Activated T-helper 2 cell treated with anti-CD3 and anti-CD28 coated beads, Interferon-gamma antibody, Interleukin-2, Interleukin-4, amounts not matched to agents 10 μg/mL and 5 μg/mL and 100 μg/mL, durations not matched to agents 14 hours and 24 hours and 36 hours (primary cell): ENCODE results near the gene TRAK2. TPM values are rescaled to one million over a fixed set of nuclear protein-coding genes. Genes with fewer than 3 reads are reported as not detected.

Experiments used
- DNase-seq: peaks from one replicate; pipeline ENCODE4 v3.0.0; 2021; ENCODE audit warnings: low spot score
- H3K27ac Mint-ChIP-seq: one replicate; pipeline ENCODE4 v1.8.0; 2021; ENCODE audit warnings: mixed read lengths
- H3K27me3 Mint-ChIP-seq: one replicate; pipeline ENCODE4 v1.8.0; 2021; ENCODE audit warnings: low read depth, mixed read lengths
- H3K36me3 Mint-ChIP-seq: one replicate; pipeline ENCODE4 v1.8.0; 2021; ENCODE audit warnings: low read depth, mixed read lengths
- H3K4me1 Mint-ChIP-seq: one replicate; pipeline ENCODE4 v1.8.0; 2021; ENCODE audit warnings: low read depth, mixed read lengths
- H3K4me3 Mint-ChIP-seq: one replicate; pipeline ENCODE4 v1.8.0; 2021; ENCODE audit warnings: low read depth, mild to moderate bottlenecking, moderate library complexity, mixed read lengths
- H3K9me3 Mint-ChIP-seq: one replicate; pipeline ENCODE4 v1.8.0; 2021; ENCODE audit warnings: mixed read lengths
- intact Hi-C: fragments of 100-400 bp; cut with micrococcal nuclease; formaldehyde crosslinking; loops from one replicate; pipeline ENCODE4 v1.15.1; 2023
- total RNA-seq: library from RNA; stranded (reverse); gene quantifications from 2 replicates; pipeline ENCODE4 v1.2.3, GENCODE V29; 2022

The TRAK2 gene
- total RNA-seq, 1 donor from 2014 or later: 27.1 TPM

GRCh38 chr2:201362396-201362795 is 88.9 kb downstream of the TRAK2 start:
- peaks cover 63% of the 10 kb centered on the region for H3K36me3 Mint-ChIP-seq
- intact Hi-C loops: loop anchor here (5.0 kb wide), 1 partner anchor 100 kb away; the partner anchor contains the start of gene CASP8
- H3K27me3 Mint-ChIP-seq: no peaks in the 10 kb centered on the region
- H3K9me3 Mint-ChIP-seq: peaks cover 24% of the 10 kb centered on the region
- H3K4me3 Mint-ChIP-seq: no peak overlapping the region
- H3K27ac Mint-ChIP-seq: no peak overlapping the region
- DNase-seq: no peak
- peaks cover 36% of the 10 kb centered on the region for H3K4me1 Mint-ChIP-seq

- no peaks in the 10 kb centered on the region for H3K27me3 Mint-ChIP-seq
- H3K4me3 Mint-ChIP-seq: no peak overlapping the region
- intact Hi-C loops: loop anchor here (5.0 kb wide), 1 partner anchor 99 kb away; the partner anchor contains the start of gene CASP8
- peaks cover 36% of the 10 kb centered on the region for H3K4me1 Mint-ChIP-seq
- no peak for DNase-seq
- no peak overlapping the region for H3K27ac Mint-ChIP-seq
- peaks cover 14% of the 10 kb centered on the region for H3K9me3 Mint-ChIP-seq
- H3K36me3 Mint-ChIP-seq: peaks cover 52% of the 10 kb centered on the region
Observed at GRCh38 chr2:201361078-201361733, 90.1 kb downstream of the TRAK2 start.

GRCh38 chr2:201360256-201360655 is 91.0 kb downstream of the TRAK2 start:
- intact Hi-C loops: loop anchor here (5.0 kb wide), 1 partner anchor 98 kb away; the partner anchor contains the start of gene CASP8
- H3K27ac Mint-ChIP-seq: no peak overlapping the region
- peaks cover 43% of the 10 kb centered on the region for H3K36me3 Mint-ChIP-seq
- peaks cover 36% of the 10 kb centered on the region for H3K4me1 Mint-ChIP-seq
- H3K4me3 Mint-ChIP-seq: no peak overlapping the region
- peaks cover 14% of the 10 kb centered on the region for H3K9me3 Mint-ChIP-seq
- DNase-seq: no peak
- no peaks in the 10 kb centered on the region for H3K27me3 Mint-ChIP-seq

- Mint-ChIP-seq H3K36me3 (peaks cover 33% of the 10 kb centered on the region), H3K9me3 (peaks cover 6% of the 10 kb centered on the region), H3K27ac (no peak overlapping the region), H3K4me3 (no peak overlapping the region), H3K27me3 (no peaks in the 10 kb centered on the region), H3K4me1 (peaks cover 34% of the 10 kb centered on the region)
- intact Hi-C loops: no loop called here
- no peak for DNase-seq
Observed at GRCh38 chr2:201358684-201359083, 92.6 kb downstream of the TRAK2 start.

- H3K4me3 Mint-ChIP-seq: no peak within 1 kb of the TSS
- H3K4me1 Mint-ChIP-seq: peaks cover 30% of the 10 kb centered on the region
- intact Hi-C loops: no loop called here
- H3K36me3 Mint-ChIP-seq: peaks cover 23% of the 10 kb centered on the region
- H3K27ac Mint-ChIP-seq: no peak within 1 kb of the TSS
- no peaks in the 10 kb centered on the region for H3K27me3 Mint-ChIP-seq
- no peaks in the 10 kb centered on the region for H3K9me3 Mint-ChIP-seq
- DNase-seq: no peak
Observed at GRCh38 chr2:201357221-201357620, 94.0 kb downstream of the TRAK2 start, which contains the start of gene FLACC1. TSS of gene FLACC1 (minus strand) at chr2:201357345. CDS start at chr2:201351404, 5,941 bp downstream.

- Mint-ChIP-seq H3K36me3 (no peaks in the 10 kb centered on the region), H3K4me3 (no peak overlapping the region), H3K4me1 (no peaks in the 10 kb centered on the region), H3K9me3 (no peaks in the 10 kb centered on the region), H3K27me3 (no peaks in the 10 kb centered on the region), H3K27ac (no peak overlapping the region)
- intact Hi-C loops: no loop called here
- no peak for DNase-seq
Observed at GRCh38 chr2:201353116-201353515, 98.1 kb downstream of the TRAK2 start.

- no peak overlapping the region for H3K27ac Mint-ChIP-seq
- H3K4me1 Mint-ChIP-seq: no peaks in the 10 kb centered on the region
- H3K9me3 Mint-ChIP-seq: no peaks in the 10 kb centered on the region
- H3K4me3 Mint-ChIP-seq: no peak overlapping the region
- no peaks in the 10 kb centered on the region for H3K27me3 Mint-ChIP-seq
- intact Hi-C loops: no loop called here
- no peak for DNase-seq
- no peaks in the 10 kb centered on the region for H3K36me3 Mint-ChIP-seq
Observed at GRCh38 chr2:201350879-201351278, 100.4 kb downstream of the TRAK2 start.

- Mint-ChIP-seq H3K27ac (no peak overlapping the region), H3K4me3 (no peak overlapping the region), H3K9me3 (no peaks in the 10 kb centered on the region), H3K27me3 (no peaks in the 10 kb centered on the region), H3K4me1 (peaks cover 6% of the 10 kb centered on the region), H3K36me3 (peaks cover 2% of the 10 kb centered on the region)
- intact Hi-C loops: no loop called here
- DNase-seq: no peak
Observed at GRCh38 chr2:201349601-201350000, 101.7 kb downstream of the TRAK2 start.

- H3K9me3 Mint-ChIP-seq: no peaks in the 10 kb centered on the region
- H3K27me3 Mint-ChIP-seq: no peaks in the 10 kb centered on the region
- peaks cover 7% of the 10 kb centered on the region for H3K4me1 Mint-ChIP-seq
- H3K27ac Mint-ChIP-seq: no peak overlapping the region
- intact Hi-C loops: no loop called here
- no peak overlapping the region for H3K4me3 Mint-ChIP-seq
- H3K36me3 Mint-ChIP-seq: peaks cover 6% of the 10 kb centered on the region
- DNase-seq: no peak
Observed at GRCh38 chr2:201348758-201349157, 102.5 kb downstream of the TRAK2 start.

- intact Hi-C loops: no loop called here
- H3K27ac Mint-ChIP-seq: no peak overlapping the region
- peaks cover 5% of the 10 kb centered on the region for H3K9me3 Mint-ChIP-seq
- peaks cover 18% of the 10 kb centered on the region for H3K4me1 Mint-ChIP-seq
- DNase-seq: no peak
- H3K27me3 Mint-ChIP-seq: no peaks in the 10 kb centered on the region
- H3K36me3 Mint-ChIP-seq: peaks cover 22% of the 10 kb centered on the region
- no peak overlapping the region for H3K4me3 Mint-ChIP-seq
Observed at GRCh38 chr2:201347138-201347537, 104.1 kb downstream of the TRAK2 start.

GRCh38 chr2:201345625-201346213 is 105.5 kb downstream of the TRAK2 start:
- Mint-ChIP-seq H3K9me3 (peaks cover 9% of the 10 kb centered on the region), H3K4me1 (peaks cover 26% of the 10 kb centered on the region), H3K36me3 (peaks cover 31% of the 10 kb centered on the region), H3K4me3 (no peak overlapping the region), H3K27me3 (no peaks in the 10 kb centered on the region), H3K27ac (no peak overlapping the region)
- no peak for DNase-seq
- intact Hi-C loops: no loop called here

GRCh38 chr2:201344663-201345366 is 106.4 kb downstream of the TRAK2 start:
- intact Hi-C loops: no loop called here

GRCh38 chr2:201343559-201343958 is 107.7 kb downstream of the TRAK2 start:
- Mint-ChIP-seq H3K36me3 (peaks cover 50% of the 10 kb centered on the region), H3K4me1 (peaks cover 37% of the 10 kb centered on the region), H3K9me3 (peaks cover 28% of the 10 kb centered on the region), H3K27ac (no peak overlapping the region), H3K4me3 (no peak overlapping the region), H3K27me3 (no peaks in the 10 kb centered on the region)
- no peak for DNase-seq
- intact Hi-C loops: no loop called here

More at GRCh38 chr2:201344663-201345366, 106.4 kb downstream of the TRAK2 start:
- Mint-ChIP-seq H3K9me3 (peaks cover 16% of the 10 kb centered on the region), H3K36me3 (peaks cover 37% of the 10 kb centered on the region), H3K27ac (no peak overlapping the region), H3K27me3 (no peaks in the 10 kb centered on the region), H3K4me3 (no peak overlapping the region), H3K4me1 (peaks cover 33% of the 10 kb centered on the region)
- no peak for DNase-seq
